NCI-H524 (cell line): ENCODE measurements around the gene SPINK14.

Experiments used
- DNase-seq, 2 experiments: peaks; one replicate each; lab custom pipeline; 2025; lab: John Stamatoyannopoulos, UW

The SPINK14 gene, protein sequence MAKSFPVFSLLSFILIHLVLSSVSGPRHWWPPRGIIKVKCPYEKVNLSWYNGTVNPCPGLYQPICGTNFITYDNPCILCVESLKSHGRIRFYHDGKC

DNA sequence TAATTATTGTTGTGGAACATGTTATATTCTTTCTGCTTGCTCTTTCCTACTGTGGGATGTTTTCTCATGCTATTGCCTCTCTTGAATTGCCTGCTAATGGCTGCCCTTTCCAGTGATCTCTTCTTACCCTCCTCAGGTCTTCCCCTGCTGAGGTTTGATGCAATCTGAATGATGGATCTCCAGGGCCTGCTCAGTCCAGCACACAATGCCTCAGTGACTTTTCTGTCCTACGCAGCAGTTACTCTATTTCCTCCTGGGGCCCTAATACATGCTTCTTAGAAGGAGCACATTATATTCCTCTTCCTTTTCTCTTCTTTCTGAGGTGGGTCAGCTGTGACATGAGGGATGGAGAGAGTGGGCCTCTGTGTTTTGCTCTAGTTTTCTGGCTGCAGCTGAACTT is at the start of gene SPINK14:
SPINK14 (plus strand) TSS at position 301 of the 400 bp plus-strand sequence. CDS start 1,187 bp downstream, outside the sequence.
- no peak for DNase-seq

DNA sequence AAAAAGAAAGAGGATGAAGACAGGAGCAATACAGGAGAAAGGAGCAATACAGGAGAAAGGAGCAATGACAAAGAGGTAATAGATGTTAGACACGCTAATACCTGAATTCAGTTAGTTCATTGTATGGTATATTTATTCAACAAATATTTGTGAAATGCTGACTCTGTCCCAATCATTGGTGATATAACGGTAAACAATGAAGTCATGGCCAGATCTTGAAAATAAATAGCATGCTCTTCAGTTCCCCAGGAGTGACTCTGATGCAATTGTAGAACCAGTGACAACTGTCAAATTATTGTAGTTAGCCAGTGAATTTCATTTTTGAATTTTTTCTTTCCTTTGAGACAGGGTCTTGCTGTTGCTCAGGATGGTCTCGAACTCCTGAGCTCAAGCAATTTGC is 48.0 kb upstream of the SPINK14 start:
- DNase-seq, result no peak

DNA sequence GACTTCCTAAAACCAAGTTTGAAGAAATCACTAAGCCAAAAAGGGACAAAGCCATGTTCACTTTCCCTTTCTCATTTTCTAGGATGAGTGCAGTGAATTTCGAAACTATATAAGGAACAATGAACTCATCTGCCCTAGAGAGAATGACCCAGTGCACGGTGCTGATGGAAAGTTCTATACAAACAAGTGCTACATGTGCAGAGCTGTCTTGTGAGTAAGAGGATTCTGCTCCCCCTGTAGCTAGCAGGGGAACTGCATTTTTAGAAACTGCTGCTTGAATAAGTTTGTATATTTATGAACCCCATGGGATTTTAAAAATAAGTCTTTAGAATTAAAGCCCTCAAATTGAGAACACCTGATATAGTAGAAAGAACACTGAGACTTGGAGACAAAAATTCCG is 42.7 kb upstream of the SPINK14 start:
- DNase-seq, result peak in 1 of 2 experiments; percentile 6

DNA sequence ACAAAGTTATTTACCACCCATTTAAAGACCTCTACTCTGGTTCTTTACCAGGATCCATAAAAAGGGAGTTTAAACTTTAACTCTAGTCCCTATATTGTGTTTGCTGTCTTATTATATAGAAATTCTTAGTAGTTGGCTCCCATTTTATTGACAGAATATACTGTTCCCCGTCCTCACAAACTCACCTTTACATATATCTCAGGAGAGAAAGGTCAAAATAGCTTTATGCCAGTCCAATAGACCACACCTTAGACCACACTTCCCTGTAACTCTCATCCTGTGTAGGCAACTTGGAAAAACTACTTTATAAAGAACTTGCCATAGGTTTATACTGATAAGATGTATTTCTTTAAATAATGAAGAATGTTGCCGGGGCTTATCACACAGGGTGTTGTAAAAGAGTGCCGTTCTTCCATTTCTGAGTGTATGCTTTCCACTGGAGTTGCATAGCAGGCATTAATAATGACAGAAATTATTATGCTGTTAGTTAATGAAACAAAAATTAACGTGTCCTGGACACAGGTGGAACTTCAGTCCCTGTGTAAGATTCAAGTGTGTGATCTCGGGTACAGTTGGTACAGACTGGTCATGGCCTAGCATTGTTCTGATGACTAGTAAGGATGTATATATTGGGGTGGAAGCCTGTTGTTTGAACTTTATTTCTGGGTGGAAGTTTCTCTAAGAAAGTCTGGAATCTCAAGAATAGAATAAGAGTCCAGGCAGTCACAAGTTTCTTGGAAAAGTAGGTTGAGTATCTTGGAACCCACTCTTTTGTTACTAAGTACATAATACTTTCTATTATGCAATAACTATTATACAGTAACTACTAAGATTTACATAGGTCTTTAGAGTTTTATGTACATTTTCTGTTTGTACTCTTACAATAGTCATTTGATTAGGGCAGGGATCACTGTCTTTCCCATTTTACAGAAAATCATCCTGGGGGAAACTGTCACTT is 33.0 kb upstream of the SPINK14 start:
- DNase-seq, result no peak

DNA sequence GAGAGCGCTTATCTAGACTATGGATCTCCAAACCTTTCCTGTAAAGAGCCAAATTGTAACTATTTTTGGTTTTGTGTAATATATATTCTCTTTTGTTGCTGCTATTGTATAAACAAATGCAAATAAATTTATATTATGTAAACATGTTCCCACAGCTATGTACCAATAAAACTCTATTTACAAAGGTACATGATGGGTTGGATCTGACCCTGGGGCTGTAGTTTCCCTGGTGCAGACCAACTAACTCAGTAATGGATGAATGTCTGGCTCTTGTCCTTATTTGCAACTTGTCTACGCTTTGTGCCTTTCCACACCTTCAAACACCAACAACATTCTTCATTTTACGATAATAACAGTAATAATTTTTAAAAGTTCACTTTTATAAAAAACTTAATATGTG is 27.5 kb upstream of the SPINK14 start:
- DNase-seq, result no peak

DNA sequence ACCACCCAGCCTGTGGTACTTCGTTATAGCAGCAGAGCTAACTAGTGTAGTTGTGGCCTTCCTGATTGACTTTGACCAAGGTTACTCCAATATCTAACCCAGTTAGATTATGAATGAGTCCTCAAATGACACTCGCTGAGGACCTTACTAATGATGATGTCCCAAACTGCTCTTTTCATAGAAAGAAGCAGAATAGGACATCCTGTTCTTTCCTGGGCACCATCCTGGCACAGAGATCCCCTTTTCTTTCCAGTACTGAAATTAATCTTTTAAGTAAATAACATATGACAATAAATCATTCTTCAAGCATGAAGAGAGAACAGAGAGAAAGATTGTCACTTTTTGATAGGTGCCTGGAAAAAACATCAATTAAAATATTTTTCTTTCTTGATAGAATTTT is 26.7 kb upstream of the SPINK14 start:
- DNase-seq, result no peak

DNA sequence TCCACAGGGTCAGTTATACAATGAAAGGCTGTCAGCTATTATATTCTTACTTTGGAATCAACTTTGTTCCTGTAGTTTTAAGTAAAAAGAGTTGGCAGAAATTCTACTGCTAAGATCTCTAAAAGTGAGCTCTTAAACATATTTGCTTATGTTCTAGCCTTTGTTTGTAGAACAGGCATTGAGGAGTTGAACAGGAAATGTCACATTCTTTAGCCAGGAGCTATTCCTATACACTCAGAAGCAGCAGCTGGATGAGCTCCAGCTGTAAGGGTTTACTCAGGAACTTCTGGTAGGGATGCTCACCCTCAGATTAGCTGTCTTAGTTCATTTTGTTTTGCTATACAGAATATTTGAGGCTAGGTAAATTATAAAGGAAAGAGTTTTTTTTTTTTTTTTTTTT is 22.4 kb upstream of the SPINK14 start:
- DNase-seq, result no peak

DNA sequence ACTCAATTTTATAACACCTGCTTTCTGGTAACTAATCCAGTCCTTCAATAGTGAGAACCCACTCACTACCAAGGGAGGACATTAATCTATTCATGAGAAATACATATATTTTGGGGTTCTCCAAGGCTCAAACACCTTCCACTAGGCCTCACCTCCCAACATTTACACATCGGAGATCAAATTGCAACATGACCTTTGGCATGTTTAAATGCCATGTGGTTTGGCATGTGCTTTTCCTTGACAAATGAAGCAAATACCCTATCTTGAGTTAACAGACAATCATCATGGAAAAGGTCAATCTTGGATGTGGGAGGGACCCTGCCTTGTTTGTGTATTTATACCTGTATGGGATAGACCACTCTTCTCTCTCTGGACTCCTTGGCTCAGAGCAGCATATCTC is 21.9 kb upstream of the SPINK14 start:
- no peak for DNase-seq

DNA sequence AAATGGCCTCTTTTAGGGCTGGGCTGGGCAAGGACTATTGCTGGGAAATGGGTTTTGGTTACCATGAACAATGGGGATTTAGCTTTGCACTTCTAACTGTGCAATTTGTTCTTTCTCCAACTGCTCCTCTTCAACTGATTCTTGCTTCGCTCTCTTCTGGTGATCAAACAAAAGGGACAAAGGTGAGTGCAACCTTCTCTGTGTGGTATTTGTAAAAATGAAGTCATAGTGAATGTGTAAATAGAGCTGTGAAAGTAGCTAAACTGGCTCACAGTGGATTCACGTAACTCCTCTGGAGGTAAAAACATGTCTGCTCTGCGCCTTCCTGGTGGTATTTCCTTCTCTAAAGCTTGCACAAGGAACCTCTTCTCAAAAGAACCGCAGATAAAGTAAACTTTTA is 20.9 kb upstream of the SPINK14 start:
- DNase-seq, result no peak

DNA sequence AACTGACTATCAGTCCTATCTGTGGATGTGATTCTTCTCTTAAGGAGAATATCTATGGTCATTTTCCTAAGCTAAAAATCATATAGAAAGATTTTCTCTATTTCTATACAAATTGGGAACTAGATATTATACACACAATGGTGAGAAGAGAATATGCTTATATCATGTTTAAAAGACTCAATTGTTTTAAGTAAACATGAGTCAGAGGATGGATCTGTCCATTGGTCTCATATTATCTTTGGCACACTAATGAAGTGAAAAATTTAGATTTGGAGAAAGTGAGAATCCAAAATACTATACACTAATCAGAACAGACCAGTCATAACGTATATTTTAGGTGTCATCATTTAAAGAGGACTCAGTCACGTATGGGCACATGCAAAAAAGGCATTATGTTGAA is 16.5 kb upstream of the SPINK14 start:
- no peak for DNase-seq

DNA sequence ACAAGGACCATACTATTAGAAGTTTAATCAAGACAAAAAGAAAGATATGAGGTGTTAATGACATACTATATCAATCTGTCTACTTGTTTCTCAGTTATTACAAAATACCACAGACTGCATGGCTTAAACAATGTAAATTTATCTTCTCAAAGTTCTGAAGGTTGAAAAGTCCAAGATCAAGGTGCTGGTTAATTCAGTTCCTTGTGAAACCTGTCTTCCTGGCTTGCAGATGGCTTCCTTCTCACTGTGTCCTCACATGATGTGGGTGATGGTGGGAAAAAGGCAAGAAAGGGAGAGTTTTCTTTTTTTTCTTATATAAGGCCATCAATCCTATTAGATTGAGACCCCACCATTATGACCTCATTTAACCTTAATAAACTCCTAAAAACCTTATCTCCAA is 15.6 kb upstream of the SPINK14 start:
- DNase-seq, result no peak

DNA sequence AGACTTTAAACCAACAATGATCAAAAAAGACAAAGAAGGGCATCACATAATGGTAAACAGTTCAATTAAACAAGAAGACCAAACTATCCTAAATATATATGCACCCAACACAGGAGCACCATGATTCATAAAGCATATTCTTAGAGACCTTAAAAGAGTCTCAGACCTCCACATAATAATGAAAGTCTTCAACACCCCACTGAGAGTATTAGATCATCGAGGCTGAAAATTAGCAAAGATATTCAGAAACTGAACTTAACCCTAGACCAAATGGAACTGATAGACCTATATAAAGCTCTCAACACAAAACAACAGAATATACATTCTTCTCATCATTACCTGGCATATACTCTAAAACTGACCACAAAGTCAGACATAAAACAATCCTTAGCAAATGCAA is 11.7 kb upstream of the SPINK14 start:
- DNase-seq, result no peak

DNA sequence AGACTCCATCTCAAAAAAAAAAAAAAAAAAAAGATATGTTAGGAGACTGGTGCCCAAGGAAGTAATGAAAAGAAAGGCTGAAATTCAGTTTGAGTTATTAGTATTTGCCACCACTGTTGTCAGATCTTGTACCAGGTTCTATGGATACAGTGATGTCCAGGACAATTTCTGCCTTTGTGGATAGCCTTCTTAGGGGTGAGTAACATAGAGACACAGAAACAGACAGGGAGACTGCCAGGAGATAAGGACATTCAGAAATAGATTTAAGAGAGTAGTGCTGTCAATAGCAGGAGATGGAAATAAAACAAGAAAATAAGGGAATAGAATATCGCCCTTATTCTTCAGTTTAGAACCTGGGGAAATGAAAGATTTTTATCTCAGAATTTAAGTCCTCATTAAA is 6.3 kb upstream of the SPINK14 start:
- no peak for DNase-seq

DNA sequence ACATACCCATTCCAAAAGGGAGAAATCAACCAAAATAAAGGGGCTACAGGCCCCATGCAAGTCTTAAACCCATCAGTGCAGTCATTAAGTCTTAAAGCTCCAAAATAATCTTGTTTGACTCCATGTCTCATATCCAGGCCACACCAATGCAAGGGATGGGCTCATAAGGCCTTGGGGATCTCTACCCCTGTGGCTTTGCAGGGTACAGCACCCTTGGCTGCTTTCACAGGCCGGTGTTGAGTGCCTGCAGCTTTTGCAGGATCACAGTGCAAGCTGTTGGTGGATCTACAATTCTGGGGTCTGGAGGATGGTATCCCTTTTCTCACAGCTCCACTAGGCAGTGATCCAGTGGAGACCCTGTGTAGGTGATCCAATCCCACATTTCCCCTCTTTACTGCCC is 5.0 kb upstream of the SPINK14 start:
- DNase-seq, result no peak

DNA sequence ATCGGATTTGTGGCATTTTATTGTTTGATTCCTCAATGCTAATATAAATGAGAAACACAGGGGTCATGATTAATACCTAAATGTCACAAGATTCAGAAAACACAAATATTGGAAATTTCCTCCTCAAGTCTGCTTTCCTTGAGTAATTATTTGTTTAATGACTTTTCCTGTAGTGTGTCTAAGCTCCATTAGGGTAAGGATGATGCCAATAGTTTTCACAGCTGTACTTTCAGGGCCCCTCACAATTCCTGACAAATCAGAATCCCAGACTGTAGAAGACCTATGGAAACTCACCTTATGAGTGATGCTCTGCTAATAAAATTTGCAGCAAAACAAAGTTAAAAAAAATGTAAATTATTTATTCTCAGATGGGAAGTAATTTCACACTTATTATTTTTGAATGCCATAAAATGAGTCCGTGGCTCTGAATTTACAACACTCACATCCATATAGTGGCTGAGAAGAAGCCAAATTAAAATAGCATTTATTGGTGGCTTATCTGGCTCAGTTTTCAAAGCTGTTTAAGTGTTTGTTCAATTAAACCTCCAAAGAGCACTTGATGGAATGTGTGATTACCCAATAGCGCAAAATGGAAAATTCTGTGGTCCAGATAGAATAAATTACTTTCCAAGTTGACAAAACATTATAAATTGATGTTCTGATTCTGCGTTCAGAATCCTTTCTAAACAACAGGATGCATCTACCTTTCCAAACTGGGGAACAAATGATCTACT is 1.6 kb upstream of the SPINK14 start:
- peak; percentile 12 to 71 for DNase-seq

DNA sequence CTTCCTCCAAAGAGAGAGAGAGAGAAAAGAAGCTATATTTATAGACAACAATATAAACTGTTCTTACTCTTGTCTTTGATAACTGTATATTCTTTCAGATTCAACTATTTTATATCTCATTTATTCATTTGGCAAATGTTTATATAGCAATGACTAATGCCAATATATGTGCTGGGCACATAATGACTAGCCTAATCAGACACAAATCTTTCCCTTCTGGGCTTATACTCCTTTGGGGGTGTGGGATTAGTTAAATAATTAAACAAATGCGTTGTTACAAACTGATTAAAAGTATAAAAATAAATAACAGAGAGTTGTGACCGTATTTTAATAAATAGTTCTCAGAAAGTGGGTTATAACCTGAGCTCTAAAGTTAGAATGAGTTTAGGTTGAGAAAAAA is 4.0 kb downstream of the SPINK14 start:
- no peak for DNase-seq

DNA sequence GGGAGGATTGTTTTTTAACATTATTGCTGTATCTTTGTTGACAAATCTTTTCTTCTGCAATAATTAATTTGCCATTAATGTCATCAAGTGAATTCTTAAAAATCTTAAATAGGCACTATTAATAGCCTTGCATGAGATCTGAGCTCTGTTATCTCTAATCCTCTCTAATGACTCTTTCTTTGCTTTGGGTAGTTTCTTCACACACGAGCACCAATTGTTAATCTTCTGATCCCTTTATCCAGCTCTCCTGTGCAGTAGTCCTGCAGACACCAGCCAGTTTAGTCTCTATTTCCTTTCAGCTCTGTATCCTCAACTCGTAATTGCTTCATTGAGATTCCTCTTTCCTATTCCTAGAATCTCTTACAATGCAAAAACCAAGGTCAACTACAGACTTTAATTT is 8.1 kb downstream of the SPINK14 start:
- DNase-seq, result peak in 1 of 2 experiments; percentile 63

DNA sequence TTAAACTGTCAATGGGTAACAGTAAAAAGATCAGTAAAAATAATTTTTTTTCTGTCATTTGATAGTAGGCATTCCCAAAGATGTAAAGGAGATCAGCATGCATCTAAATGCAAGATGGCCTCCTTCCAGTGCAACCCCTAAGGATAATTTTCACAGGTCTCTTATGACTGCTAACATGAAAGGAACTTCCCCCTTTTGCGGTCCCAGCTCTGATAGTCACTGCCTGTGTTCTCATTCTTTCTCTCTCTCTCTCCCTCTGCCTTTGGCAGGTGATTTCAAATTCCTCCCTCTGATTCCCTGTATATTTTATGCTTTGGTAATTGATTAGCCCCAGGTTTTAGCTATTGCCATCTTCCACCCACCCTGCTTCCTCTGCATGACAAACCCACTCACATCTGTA is 8.9 kb downstream of the SPINK14 start:
- DNase-seq, result no peak

DNA sequence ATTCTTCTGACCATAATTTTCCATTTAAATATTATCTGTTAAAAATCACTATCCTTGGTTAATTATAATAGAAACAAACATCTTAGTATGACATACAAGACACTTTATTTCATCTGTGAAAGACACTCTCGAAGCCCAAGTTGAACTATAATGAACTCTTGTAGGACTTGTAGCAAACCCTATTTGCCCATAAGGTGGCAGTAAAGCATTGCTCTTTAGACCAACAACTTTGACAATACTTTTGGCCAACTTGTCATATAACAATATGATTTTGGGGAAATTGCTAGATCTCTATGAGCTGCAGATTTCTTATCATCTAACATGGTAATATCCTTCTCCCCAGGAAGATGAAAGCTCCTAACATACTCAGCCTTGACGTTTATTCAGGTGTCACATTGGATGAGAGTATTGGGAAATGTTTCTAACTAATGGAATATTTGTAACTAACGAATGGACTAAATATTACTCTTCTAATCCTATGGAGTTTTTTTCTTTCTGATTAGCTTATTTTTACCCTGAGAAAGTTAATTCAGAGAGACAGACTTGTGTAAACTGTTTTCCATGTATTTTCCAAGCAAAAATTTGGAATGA is 11.0 kb downstream of the SPINK14 start:
- DNase-seq, result peak in 1 of 2 experiments; percentile 46

DNA sequence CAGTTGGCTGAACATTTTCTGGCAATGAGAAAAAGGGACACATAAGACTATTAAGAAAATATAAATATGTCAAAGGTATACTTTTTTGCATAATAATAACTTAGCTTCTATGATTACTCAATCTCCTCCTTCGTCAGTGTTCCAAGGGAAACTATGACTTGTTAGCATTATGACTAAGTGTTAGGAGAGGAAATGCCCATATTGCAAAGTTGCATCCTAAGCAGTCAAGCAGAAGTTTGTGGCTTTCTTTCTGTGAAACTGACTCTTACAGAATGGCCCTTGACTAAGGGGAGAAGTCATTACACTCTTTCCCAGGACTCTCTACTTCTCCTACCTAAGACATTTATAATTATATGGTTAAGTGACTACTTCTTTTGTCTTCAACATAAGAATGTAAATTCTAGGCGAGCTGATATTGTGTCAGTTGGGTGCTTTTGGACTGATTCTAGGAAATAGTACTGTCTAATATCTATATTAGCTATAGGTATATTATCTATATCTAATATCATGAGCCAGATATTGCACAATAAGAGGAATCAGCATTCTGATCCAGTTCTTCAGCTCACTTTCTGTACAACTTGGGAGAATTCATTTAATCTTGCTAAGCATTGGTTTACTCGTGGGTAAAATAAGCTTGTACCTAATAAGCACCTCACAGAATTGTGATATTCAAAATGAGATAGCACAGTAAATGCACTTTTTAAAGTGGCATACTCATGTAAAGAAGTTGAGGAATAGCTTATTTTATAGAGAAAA is 18.1 kb downstream of the SPINK14 start:
- DNase-seq, result no peak

DNA sequence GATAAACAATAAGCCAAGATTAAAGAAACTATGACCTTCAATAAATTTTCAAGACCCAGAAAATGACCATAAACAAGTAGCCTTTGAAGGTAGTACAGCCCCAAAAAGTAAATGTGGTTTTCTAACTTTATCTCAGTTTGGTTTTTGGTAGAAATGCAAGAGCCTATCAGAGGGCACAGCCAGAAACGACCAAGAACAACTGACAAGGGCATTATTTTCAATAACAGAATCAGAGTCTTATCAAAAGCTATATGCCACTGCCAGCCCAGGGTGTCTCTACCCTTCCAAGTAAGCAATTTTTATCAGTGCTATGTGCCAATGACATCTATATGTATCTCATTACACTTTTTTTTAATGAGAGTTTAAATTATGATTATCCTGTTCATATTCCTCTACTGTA is 22.7 kb downstream of the SPINK14 start:
- DNase-seq, result no peak

DNA sequence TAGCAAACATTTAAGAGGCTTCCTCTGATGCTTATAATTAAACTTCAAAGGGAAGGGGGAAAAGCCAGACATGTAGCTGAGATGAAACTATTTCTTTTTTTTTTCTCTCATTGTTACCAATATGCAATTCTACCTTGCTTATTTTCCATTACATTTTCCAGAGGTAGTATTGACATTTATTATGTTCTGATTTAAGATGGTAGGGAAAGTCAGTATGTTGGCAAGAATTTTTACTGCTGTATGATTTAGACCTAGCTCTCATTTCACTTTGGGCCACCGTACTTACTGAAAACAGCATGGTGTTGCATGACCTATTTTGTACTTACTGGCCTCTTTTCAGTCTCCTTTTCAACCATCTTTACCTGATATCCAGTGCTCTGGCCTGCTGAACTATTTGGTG is 24.9 kb downstream of the SPINK14 start:
- DNase-seq, result no peak
